Activated gamma-delta T cell treated with anti-CD3 and anti-CD28 coated beads, Interleukin-2, amount 50 U/mL, for 16 hours (primary cell): Measurements from ENCODE around the gene PLEKHG4.

Source experiments
- DNase-seq: peaks from one replicate; pipeline ENCODE4 v3.0.0-alpha.2; 2020; ENCODE audit warnings: low read depth

PLEKHG4 gene

DNA sequence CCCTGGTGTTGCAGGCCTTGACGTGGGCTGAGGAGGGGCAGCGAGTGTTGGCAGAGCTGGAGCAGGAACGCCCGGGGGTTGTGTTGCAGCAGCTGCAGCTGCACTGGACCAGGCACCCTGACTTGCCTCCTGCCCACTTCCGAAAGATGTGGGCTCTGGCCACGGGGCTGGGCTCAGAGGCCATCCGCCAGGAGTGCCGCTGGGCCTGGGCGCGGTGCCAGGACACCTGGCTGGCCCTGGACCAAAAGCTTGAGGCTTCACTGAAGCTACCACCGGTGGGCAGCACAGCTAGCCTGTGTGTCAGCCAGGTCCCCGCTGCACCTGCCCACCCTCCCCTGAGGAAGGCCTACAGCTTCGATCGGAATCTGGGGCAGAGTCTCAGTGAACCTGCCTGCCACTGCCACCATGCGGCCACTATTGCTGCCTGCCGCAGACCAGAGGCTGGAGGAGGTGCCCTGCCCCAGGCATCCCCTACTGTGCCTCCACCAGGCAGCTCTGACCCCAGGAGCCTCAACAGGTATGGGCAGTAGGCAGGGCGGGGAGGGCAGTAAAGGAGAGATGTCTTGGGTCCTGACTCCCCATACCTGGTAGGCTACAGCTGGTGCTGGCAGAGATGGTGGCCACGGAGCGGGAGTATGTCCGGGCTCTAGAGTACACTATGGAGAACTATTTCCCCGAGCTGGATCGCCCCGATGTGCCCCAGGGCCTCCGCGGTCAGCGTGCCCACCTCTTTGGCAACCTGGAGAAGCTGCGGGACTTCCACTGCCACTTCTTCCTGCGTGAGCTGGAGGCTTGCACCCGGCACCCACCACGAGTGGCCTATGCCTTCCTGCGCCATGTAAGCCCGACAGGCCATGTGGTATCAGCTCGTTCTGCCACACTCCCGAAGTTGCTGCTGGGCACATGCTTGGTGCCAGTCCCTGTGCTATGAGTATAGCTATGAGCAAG lies 5.6 kb downstream of the PLEKHG4 start:
- no peak for DNase-seq

DNA sequence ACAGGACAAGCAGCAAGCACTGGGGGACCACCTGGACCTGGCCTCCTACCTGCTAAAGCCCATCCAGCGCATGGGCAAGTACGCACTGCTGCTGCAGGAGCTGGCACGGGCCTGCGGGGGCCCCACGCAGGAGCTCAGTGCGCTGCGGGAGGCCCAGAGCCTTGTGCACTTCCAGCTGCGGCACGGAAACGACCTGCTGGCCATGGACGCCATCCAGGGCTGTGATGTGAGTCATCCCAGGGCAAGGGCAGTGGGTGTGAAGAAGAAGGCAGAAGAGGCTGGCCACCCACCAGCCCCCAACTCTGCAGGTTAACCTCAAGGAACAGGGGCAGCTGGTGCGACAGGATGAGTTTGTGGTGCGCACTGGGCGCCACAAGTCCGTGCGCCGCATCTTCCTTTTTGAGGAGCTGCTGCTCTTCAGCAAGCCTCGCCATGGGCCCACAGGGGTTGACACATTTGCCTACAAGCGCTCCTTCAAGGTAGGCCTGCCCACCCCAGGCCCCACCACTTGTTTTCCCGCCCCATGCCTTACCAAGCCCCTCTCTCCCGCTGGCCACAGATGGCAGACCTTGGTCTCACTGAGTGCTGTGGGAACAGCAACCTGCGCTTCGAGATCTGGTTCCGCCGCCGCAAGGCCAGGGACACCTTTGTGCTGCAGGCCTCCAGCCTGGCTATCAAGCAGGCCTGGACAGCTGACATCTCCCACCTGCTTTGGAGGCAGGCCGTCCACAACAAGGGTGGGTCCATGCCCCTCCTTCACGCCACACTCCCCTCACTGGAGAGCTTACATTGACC lies 7.3 kb downstream of the PLEKHG4 start:
- DNase-seq, result no peak

DNA sequence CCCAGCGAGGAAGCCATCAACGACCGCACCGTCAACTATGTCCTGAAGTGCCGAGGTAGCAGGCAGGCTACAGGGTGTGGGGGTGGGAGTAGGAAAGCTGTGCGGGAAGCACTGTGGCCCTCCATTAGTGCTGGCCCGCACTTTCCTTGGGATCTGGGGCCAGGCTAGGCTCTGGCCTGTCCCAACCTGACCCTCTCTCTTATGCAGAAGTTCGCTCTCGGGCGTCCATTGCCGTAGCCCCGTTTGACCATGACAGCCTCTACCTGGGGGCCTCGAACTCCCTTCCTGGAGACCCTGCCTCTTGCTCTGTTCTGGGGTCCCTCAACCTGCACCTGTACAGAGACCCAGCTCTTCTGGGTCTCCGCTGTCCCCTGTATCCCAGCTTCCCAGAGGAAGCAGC lies 8.6 kb downstream of the PLEKHG4 start:
- no peak for DNase-seq

DNA sequence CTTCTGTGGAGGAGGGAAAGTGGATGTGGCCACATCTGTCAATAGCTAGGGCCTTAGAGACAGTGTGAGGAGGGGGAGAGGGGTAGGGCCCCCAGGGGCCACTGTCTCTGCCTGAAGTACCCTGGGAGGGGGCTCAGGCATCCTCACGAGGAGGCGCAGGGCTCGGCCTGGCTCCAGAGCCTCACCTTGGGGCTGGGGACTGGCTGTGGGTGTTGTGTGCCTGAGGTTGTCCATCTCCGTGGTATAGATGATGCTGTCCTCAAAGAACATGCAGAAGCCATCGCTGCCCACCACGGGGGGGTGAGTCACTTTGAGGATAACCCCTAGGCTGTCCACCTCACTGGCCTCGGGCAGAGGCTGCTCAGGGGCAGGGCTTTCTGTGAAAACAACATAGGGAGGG lies 12.1 kb downstream of the PLEKHG4 start:
- DNase-seq, result no peak

DNA sequence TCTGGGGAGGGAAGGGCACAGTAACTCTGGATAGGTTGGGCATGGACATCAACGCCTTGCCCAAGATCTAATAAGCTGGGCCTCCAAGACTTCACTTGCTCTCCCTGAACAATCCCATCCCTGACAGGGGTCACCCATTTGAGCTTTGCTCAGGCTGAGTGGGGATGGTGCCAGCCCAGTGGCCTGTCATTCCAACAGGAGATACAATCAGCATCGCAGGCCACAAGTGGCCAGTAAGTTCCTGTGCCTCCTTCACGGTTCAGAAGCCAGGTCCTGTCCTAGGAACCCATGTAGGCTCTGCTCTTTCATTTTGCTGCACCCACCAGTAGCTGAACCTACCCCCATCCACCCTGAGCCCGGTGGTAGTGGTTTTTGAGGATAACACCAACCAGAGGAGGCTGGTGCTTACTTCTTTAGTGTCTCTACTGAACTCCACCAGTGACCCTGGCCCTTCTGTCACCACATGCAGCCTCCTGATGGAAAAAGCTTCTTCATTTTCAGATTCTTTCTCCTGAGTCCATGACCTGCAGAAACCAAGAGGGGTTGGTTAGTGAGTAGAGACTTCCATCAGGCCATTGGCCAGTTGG lies 14.9 kb downstream of the PLEKHG4 start:
- no peak for DNase-seq

DNA sequence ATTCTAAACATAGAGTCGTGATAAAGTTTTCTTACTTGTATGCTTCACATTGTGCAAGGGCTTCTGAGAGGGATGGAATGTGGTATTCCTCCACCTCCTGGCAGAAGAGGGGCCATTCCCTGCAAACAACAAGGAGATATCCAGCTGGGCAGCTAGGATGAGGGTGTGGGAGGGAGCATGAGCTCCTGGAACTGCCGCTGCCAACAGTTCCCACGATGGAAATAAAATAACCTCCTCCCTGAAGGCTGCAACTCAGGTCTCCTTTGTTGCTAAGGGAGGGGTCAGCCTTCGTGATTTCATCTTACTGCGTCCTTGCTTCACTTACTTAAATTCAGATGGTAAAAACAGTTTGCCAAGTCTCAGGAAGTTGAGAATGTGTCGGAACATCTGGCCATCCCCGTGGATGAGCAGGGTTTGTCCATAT lies 15.6 kb downstream of the PLEKHG4 start:
- no peak for DNase-seq

DNA sequence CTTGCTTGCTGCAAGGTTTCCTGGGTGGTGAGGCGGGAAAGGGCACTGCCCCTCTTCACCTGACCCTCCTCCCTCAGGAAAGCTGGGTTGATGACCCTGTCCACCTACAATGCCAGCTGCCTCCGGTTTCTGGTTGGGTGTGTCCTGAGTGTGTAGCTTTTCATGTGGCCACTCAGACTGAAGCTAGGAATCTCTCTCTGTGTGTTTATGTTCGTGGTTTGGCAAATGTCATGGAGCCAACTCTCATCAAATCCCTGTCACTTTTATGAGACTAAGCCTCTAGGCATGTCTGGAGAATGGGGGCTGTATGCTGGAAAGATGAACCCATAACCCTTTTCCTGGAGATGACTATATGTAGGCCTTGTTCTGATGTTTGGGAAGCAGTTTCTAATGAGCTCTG lies 17.1 kb downstream of the PLEKHG4 start:
- DNase-seq, result no peak

DNA sequence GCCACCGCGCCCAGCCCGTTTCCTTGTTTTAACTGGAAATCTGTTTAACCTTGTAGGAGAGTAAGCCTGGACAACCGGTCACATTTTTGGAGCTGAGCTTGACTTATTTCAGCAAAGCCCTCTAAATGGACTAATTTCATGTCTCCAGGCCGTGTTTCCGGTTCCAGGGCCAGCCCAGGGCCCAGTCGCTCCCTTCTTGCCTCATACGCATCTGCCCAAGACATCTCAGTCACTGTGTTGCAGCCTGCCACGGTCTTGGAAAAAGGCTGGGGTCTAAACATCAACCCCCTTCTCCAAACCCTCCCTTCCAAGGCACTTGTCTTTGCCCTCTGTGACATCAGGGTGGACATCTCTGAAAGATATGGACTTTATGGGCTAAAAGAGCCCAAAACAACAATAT lies 18.9 kb downstream of the PLEKHG4 start:
- DNase-seq, result no peak

DNA sequence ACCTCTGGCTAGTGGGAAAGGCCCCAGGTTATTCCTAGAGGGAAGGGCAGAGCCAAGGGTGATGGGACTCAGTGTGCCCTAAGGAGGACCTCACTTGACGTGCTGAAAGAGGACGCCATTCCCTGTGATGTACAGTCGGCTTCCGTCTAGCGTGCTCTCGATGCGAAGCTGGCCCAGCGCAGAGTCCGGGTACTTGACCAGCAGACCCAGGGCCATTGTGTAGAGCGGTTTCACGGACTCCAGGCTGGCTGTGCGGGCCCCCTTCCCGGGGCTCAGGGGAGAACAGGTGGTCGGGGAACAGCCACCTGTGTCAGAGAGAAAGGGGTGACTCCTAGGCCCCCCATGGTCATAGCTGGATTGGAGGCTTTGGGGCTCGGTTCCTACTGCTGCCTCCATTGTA lies 19.9 kb downstream of the PLEKHG4 start:
- no peak for DNase-seq

DNA sequence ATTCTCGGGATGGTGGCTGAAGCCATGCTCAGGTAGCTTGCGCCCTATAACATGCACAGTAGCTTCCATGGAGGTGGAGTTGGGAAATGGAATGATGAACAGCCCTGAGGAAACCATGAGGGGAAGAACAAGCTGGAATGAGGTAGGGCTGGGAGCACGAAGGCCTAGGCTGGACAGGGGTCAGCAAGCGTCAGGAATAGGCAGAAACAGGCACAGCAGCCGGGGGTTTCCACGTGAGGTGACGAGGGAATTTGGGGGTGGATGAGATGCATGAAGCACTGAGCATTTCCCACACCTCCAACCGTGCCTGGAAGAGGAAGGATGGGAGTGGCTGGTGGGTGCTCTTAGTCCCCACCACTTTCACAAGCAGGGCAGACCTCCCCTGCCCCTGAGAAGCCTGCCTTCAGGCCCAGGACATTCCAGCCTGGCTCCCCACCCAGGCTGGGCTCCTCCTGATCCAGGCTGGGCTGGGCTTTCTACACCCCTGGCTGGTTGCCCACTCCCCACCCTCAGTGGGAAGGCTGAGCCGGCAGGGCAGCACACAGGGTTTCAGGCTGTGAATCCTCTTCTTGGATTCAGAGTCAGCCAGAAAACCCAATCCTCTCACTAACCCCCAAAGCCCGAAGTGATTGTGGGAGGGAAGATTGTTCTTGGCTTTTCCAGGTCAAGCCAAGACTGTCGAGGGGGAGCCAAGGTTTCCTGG lies 21.9 kb downstream of the PLEKHG4 start:
- DNase-seq, result no peak

DNA sequence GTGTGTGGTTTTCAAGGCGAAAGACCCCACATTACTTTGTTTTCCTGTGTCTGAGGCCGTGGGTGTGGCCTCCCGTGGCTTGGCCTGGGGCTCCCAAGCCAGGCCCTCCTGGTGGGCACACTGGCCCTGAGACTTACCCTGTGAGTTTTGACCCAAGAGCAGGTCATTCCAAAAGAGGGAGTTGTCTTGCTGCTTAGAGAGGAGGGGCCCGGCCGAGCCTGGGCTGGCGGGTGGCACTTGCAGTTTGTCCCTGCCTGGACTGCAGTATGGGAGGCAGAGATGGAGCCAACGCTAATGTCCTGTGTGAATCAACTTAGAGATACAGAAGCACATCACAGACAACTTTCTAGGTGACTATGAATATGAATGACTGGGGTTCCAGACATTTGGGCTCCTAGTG lies 22.7 kb downstream of the PLEKHG4 start:
- DNase-seq, result no peak

DNA sequence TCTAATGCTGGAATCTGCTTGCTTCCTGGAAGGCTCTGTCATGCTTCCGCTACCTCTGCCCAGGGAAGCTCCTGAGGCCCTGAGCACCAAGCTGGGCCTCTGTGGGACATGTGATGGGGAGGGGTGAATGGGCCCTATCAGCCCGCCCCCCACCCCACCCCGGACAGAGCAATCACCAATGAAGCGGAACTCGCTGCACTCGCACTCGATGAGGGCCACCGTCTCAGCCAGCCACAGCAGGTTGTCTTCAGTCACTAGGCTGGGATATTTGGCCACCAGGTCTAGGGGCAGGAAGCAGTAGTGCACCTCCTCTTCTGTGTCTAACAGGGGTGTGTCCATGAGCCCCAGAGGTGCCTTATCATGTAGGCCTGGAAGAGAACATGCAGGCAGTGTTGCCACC lies 23.6 kb downstream of the PLEKHG4 start:
- DNase-seq, result no peak

DNA sequence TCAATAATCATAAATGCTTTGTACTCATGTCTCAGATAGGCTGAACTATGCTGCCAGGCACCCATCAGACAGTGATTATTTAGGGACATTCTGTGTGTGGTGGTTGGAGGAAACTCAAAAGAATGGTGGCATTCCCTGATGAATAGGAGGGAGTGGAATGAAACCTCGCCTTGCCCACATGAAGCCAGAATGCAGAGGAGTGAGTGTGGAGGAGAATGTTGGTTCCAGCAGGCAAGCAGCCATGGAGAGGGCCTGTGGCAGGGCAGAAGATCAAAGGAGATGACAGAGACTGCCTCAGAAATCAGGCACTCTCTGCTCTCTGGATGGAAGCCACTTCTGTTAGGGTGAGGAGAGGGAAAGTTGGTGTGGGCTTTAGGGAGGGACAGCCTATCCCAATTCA lies 24.7 kb downstream of the PLEKHG4 start:
- no peak for DNase-seq

DNA sequence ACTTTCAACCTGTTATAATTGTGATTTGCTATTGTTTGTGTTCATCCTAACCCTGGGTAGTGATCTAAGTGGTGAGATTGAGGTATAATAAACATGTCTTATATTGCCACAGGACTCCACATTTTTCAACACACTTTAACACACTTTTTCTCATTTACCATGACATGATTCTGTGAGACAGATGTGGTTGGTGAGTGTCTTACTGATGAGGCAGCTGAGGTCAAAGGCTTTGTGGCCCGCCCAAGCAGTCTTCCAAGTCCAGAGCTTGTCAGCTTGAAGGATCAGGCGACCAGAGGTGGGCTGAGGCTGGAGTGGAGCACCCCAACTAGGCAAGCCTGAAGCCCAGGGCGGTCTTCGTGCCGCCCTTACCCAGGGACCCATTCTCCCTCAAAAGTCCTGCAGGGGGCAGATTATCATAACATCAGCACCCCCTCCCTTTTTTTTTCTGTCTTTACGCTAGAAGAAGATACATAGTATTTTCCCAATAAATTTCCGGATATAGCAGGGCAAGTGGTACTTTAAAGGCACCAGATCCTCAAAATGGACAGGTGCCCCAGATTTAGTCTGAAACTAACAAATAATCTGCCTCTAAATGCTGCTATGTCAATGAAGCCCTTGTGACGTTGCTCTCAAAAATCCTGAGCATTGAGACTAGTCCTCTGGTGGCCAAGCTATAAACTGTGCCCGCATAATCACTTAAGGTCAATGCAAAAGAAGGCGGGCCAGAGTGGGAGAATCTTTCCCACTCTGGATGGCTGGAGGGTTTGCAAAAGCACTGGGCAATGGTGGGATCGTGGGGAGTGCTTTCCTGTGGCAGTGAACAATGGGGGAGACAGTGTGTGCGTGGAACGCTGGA lies 26.1 kb downstream of the PLEKHG4 start:
- no peak for DNase-seq

DNA sequence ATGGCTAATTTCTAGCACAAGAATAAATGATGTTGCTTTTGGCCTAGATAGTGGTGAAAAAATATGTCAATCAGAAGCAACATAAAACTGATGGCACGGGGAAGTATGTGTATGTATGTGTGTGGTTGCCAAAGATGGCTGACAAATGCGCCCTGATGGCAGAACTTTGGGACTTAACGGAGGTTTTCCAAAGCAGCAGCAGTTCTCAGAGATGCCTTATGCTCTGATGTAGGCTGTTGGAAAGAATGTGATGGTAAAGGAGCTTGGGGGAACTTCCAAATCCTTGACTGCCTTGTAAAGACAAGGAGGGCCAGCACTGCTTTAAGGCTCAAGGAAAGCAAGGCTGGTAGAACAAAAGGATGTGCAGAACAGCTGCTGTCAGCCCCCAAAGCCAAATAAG lies 31.2 kb downstream of the PLEKHG4 start:
- no peak for DNase-seq

DNA sequence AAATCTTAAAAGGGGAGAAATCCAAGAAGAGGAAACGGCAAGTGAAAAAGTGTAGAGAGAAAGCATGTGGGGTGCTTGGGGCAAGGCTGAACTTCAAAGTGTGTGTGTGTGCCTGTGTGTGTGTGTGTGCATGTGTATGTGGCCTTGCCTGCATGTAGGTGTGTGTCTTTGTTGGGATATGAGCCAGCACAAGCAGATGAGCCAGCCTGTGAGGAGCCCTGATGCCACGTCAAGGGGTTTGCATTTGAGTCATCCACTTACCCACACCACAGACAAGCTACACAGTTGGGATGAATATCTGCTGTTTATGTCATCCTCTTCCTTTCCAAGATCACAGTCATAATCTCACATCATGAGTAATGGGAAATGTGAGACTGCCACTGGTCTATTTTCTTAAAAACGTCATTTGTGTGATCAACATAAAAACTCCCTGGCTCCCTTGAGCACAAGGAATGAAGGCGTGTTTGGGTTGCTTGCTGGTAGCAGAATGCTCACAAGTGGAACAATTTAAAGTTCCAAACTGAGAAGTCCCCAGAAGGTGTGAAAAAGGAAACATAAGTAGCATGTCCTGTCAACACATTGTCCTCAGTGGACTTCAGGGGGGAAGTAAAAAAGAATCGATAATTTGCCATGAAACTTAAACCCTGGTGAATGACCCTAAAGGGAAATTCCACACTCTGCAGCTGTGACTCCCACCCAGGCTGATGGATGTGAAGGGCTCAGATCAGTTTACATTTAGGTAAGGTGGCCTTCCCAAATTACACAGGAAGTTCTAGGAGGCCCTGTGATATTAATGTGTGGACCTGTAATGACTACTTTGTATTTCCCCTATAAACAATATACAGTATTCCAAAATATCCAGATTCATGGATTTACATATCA lies 32.5 kb downstream of the PLEKHG4 start:
- peak; percentile 45 for DNase-seq

DNA sequence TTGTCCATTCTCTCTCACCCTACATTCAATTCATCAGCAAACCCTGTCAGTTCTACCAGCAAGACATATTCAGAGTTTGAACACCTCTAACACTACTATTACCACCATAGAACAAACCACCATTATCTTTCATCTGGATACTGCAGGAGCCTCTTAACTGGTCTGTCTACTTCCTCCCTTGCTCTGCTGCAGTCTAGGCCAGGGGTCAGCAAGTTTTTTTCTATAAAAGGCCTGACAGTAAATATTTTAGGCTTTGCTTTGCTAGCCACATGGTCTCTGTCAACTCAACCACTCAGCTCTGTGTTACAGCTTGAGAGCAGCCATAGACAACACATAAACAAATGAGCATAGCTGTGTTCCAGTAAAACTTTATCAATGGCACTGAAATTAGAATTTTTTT lies 33.4 kb downstream of the PLEKHG4 start:
- DNase-seq, result no peak

DNA sequence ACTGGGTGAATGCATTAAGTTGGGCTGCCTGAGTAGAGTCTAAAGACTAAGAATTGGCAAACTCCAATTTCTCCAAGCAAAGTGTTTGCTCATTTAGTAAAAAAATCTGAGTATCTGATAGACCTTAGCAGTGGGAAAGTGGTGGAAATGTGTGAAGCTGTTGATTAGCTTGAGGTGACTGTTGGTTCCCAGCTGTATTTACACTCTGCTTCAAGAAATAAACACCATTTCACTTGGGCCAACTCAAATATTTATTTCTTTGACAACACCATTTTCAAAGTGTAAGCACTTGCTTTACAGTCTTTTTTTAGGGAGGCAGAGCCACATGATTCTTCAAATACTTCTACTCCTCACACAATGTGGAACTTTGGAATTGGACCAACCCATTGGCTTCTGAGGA lies 38.5 kb downstream of the PLEKHG4 start:
- DNase-seq, result no peak

DNA sequence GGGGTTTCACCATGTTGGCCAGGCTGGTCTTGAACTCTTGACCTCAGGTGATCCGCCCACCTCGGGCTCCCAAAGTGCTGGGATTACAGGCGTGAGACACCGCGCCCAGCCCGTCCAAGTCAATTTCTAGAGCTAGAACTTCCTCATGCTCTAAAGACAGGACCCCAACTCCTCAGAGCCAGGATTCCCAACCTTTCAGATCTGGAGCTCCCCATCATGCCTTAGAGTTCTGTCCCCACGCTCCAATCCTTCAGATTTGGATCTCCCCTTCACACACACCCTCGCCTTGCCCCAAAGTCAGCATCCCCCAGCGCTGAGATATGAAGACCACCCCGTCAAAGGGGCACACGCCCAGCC lies 46.8 kb downstream of the PLEKHG4 start:
- no peak for DNase-seq
